Upper lobe of left lung (tissue), 4 donors: ENCODE results near the gene TNFAIP1.

Source experiments
- EP300 ChIP-seq, 4 donors: sonication (generic); formaldehyde crosslinking; IDR thresholded peaks; one replicate each; pipeline ENCODE4 v1.5.1; 2017; ENCODE audit warnings: antibody characterized with exemption in 4 of 4, control low read depth in 2 of 4
- POLR2A ChIP-seq, 4 donors: fragments of 450-650 bp; IDR thresholded peaks; one replicate each; pipeline ENCODE4 v1.5.1; 2016 to 2017; ENCODE audit warnings: antibody characterized with exemption in 4 of 4, mild to moderate bottlenecking in 2 of 4
- TF ChIP-seq, protein P1 (sequence below), 6 experiments: fragments of 450-650 bp in 4 of 6; fragments of 200-600 bp in 2 of 6; sonication (generic) in 2 of 6; IDR thresholded peaks; one replicate each; pipeline ENCODE4 v1.5.1; 2016 to 2019; ENCODE audit warnings: antibody characterized with exemption in 6 of 6

DNA sequence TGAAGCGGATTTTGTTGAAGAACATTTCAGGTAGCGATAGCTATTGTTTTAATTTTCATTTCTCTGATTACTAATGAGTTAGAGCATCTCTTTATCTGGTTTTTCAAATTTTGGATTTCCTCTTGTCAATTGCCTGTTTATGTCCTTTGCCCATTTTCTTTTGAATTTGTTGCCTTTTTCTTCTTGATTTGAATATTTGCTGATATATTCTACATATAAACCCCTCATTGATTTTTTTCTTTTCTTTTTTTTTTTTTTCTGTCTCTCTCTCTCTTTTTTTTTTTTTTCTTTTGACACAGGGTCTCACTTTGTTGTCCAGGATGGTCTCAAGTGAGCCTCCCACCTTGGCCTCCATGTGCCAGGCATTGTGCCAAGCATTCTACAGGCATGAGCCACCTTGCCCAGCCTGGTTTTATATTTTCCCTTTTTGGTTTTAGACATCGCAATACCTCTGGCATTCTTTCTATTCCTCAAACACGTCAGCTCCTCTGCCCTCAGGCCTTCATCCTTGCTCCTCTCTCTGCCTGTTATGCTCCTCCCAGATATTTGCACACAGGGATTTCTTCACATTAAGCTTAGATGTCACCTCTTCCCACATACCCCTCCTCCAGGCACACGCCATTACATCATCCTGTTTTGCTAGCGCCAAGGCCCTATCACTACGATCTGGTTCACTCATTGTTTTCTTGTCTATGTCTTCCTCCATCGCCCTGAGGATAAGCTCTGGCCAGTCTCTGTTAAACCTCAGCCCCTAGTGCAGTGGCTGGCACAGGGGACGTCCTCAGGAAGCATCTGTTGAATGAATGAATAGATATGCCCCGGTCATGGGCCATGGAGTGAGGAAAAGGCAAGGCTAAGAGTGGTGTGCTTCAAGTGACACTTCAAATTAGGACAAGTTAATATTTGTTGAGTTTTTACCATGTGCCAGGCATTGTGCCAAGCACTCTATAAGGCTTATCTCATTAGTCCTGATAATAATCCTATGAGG is 44.5 kb downstream of the TNFAIP1 start:
- TF ChIP-seq POLR2A (IDR thresholded peaks at IDR 0.05) (no peak), EP300 (IDR thresholded peaks at IDR 0.05) (no peak)
- TF ChIP-seq, protein P1, sequence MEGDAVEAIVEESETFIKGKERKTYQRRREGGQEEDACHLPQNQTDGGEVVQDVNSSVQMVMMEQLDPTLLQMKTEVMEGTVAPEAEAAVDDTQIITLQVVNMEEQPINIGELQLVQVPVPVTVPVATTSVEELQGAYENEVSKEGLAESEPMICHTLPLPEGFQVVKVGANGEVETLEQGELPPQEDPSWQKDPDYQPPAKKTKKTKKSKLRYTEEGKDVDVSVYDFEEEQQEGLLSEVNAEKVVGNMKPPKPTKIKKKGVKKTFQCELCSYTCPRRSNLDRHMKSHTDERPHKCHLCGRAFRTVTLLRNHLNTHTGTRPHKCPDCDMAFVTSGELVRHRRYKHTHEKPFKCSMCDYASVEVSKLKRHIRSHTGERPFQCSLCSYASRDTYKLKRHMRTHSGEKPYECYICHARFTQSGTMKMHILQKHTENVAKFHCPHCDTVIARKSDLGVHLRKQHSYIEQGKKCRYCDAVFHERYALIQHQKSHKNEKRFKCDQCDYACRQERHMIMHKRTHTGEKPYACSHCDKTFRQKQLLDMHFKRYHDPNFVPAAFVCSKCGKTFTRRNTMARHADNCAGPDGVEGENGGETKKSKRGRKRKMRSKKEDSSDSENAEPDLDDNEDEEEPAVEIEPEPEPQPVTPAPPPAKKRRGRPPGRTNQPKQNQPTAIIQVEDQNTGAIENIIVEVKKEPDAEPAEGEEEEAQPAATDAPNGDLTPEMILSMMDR (IDR thresholded peaks at IDR 0.05), result no peak
